ENCODE results near the gene MFAP2.
A peak's percentile ranks its signal among the peaks of the same experiment; 100 is the strongest.

Gene MFAP2

GRCh38 chr1:17011439-17012307, 31.3 kb upstream of the MFAP2 start, which contains the start of gene ATP13A2:
Gene ATP13A2 (minus strand): TSS chr1:17011928. CDS start chr1:17011738, 190 bp downstream.
- in situ Hi-C loops (cut with HindIII; ENCODE audit: low pct_ligation_motif_present, low sequenced_read_pairs): no loop called here
- peak; percentile 43 for DNase-seq
- H3K27ac ChIP-seq: no peak within 1 kb of the TSS
- no peaks in the 10 kb centered on the region for H3K36me3 ChIP-seq (replicated peaks)
- no peaks in the 10 kb centered on the region for H3K27me3 ChIP-seq (replicated peaks)
- TF ChIP-seq CTCF (IDR thresholded peaks at IDR 0.05; ENCODE audit: low read depth, low read length, missing control alignments): no peak
- H3K4me3 ChIP-seq (ENCODE audit: low read depth, low read length): peak within 1 kb of the TSS; percentile 72

GRCh38 chr1:17011092-17011438, 30.6 kb upstream of the MFAP2 start:
- H3K4me3 ChIP-seq (ENCODE audit: low read depth, low read length): peak overlapping the region; percentile 72
- no peak overlapping the region for H3K27ac ChIP-seq
- TF ChIP-seq CTCF (IDR thresholded peaks at IDR 0.05; ENCODE audit: low read depth, low read length, missing control alignments): no peak
- DNase-seq: no peak
- no peaks in the 10 kb centered on the region for H3K27me3 ChIP-seq (replicated peaks)
- no peaks in the 10 kb centered on the region for H3K36me3 ChIP-seq (replicated peaks)
- in situ Hi-C loops (cut with HindIII; ENCODE audit: low pct_ligation_motif_present, low sequenced_read_pairs): no loop called here

- H3K27me3 ChIP-seq (replicated peaks): no peaks in the 10 kb centered on the region
- no peak overlapping the region for H3K27ac ChIP-seq
- H3K4me3 ChIP-seq (ENCODE audit: low read depth, low read length): no peak overlapping the region
- DNase-seq: no peak
- no peak for TF ChIP-seq CTCF (IDR thresholded peaks at IDR 0.05; ENCODE audit: low read depth, low read length, missing control alignments)
- in situ Hi-C loops (cut with HindIII; ENCODE audit: low pct_ligation_motif_present, low sequenced_read_pairs): no loop called here
- peaks cover 8% of the 10 kb centered on the region for H3K36me3 ChIP-seq (replicated peaks)
Observed at GRCh38 chr1:17009706-17010105, 29.3 kb upstream of the MFAP2 start.

- Histone ChIP-seq H3K27ac (no peak overlapping the region), H3K4me3 (ENCODE audit: low read depth, low read length) (no peak overlapping the region), H3K36me3 (replicated peaks) (peaks cover 15% of the 10 kb centered on the region), H3K27me3 (replicated peaks) (no peaks in the 10 kb centered on the region)
- no peak for DNase-seq
- no peak for TF ChIP-seq CTCF (IDR thresholded peaks at IDR 0.05; ENCODE audit: low read depth, low read length, missing control alignments)
- in situ Hi-C loops (cut with HindIII; ENCODE audit: low pct_ligation_motif_present, low sequenced_read_pairs): no loop called here
Observed at GRCh38 chr1:17008208-17008855, 27.9 kb upstream of the MFAP2 start.

- TF ChIP-seq CTCF (IDR thresholded peaks at IDR 0.05; ENCODE audit: low read depth, low read length, missing control alignments): no peak
- Histone ChIP-seq H3K36me3 (replicated peaks) (peaks cover 25% of the 10 kb centered on the region), H3K27me3 (replicated peaks) (no peaks in the 10 kb centered on the region), H3K4me3 (ENCODE audit: low read depth, low read length) (no peak overlapping the region), H3K27ac (no peak overlapping the region)
- in situ Hi-C loops (cut with HindIII; ENCODE audit: low pct_ligation_motif_present, low sequenced_read_pairs): no loop called here
- DNase-seq: no peak
Observed at GRCh38 chr1:17007121-17007520, 26.7 kb upstream of the MFAP2 start.

Data from brain microvascular endothelial cell (primary cell).